NT2/D1 (cell line): Measurements from ENCODE around the gene OR10H1.
"Not testable (repeated sequence)": the region's sequence is repeated elsewhere in the genome, so short reads cannot be mapped to it uniquely, and the experiment has no call there.

Experiments used
- SUZ12 ChIP-seq: IDR thresholded peaks from 2 replicates; pipeline ENCODE4 v1.6.1; 2011; ENCODE audit not compliant: insufficient read length, insufficient read depth; ENCODE audit errors: extremely low read depth
- YY1 ChIP-seq: IDR thresholded peaks from 2 replicates; pipeline ENCODE4 v1.6.1; 2011; ENCODE audit not compliant: insufficient read length, insufficient read depth

DNA sequence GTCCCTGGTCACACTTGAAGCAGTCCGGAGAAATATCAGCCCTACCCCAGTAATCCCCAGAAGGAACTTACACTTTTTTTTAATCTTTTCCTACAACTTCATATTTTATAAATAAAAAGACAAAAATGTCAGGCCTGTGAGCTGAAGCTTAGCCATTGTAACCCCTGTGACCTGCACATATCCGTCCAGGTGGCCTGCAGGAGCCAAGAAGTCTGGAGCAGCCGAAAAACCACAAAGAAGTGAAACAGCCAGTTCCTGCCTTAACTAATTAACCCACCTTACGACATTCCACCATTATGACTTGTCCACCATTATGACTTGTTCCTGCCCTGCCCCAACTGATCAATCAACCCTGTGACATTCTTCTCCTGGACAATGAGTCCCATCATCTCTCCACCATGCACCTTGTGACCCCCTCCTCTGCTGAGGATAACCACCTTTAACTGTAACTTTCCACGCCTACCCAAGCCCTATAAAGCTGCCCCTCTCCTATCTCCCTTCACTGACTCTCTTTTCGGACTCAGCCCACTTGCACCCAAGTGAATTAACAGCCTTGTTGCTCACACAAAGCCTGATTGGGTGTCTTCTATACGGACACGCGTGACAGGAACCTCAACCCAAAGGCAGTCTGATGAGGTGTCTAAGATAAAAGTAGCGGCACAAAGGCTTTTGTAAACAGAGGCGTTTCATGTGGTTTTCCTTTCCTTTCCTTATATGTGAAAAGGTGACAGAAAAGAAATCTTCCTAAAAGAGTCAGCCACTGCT is 20.3 kb upstream of the OR10H1 start:
- not testable (repeated sequence) for TF ChIP-seq YY1, SUZ12
